B cell (primary cell): ENCODE data around the gene PLCB4. TPM values are rescaled to one million over a fixed set of nuclear protein-coding genes. Genes with fewer than 3 reads are reported as not detected.
"Not testable (repeated sequence)": the region's sequence is repeated elsewhere in the genome, so short reads cannot be mapped to it uniquely, and the experiment has no call there.

Experiments used
- ATAC-seq: fragments of 200-7000 bp; cut with Tn5 transposase; one replicate; pipeline ENCODE4 v1.10.0; 2021; ENCODE audit warnings: low read depth, mild to moderate bottlenecking, moderate number of reproducible peaks, moderate library complexity
- CTCF ChIA-PET: fragments of 350-600 bp; sonication (Branson Sonifier 250); formaldehyde crosslinking; loops from one replicate; lab custom pipeline; 2021; ENCODE audit warnings: antibody characterized with exemption, inconsistent platforms; lab: Charles Lee
- POLR2A ChIA-PET: fragments of 350-600 bp; sonication (Branson Sonifier 250); formaldehyde crosslinking; loops from one replicate; lab custom pipeline; 2021; ENCODE audit warnings: antibody characterized with exemption; lab: Charles Lee
- DNase-seq: peaks from one replicate; pipeline ENCODE4 v3.0.0; 2013
- H2AFZ ChIP-seq: 2 replicates; pipeline ENCODE4 v1.6.1; 2012; ENCODE audit warnings: mild to moderate bottlenecking, low read depth, low read length; ENCODE audit not compliant: insufficient read depth, poor library complexity, severe bottlenecking
- H3K27ac ChIP-seq, 2 donors: 1 replicate in 1 of 2; 2 replicates in 1 of 2; pipeline ENCODE4 v1.5.1; 2012 to 2013; ENCODE audit warnings: low read length in 2 of 2, mild to moderate bottlenecking in 2 of 2, moderate library complexity in 1 of 2
- H3K27me3 ChIP-seq, 4 experiments: fragments of 200-600 bp in 1 of 4; sonication (generic) in 1 of 4; replicated peaks in 1 of 4; 1 replicate in 2 of 4; 2 replicates in 2 of 4; pipeline versions ENCODE4 v1.6.1 to v1.7.0; 2013 to 2016; ENCODE audit warnings: low read length in 3 of 4, mild to moderate bottlenecking in 2 of 4, mixed read lengths in 1 of 4, moderate library complexity in 1 of 4; ENCODE audit not compliant: insufficient read depth in 4 of 4, control insufficient read depth in 3 of 4; ENCODE audit errors: control extremely low read depth in 1 of 4
- H3K36me3 ChIP-seq, 2 experiments: replicated peaks in 1 of 2; 1 replicate in 1 of 2; 2 replicates in 1 of 2; pipeline versions ENCODE4 v1.6.1 to v1.7.1; 2013; ENCODE audit warnings: low read length in 1 of 2; ENCODE audit not compliant: insufficient read depth in 2 of 2, control insufficient read depth in 1 of 2; ENCODE audit errors: control extremely low read depth in 1 of 2, extremely low read depth in 1 of 2
- H3K4me1 ChIP-seq, 2 donors: fragments of 200-600 bp in 1 of 2; sonication (generic) in 1 of 2; 1 replicate in 1 of 2; 2 replicates in 1 of 2; pipeline versions ENCODE4 v1.5.1 to v1.6.1; 2013 to 2017; ENCODE audit warnings: low read length in 2 of 2; ENCODE audit not compliant: control insufficient read depth in 2 of 2, insufficient read depth in 2 of 2
- H3K4me2 ChIP-seq: replicated peaks from 2 replicates; pipeline ENCODE3; 2012; ENCODE audit warnings: mild to moderate bottlenecking, low read depth, low read length; ENCODE audit not compliant: poor library complexity, severe bottlenecking
- H3K4me3 ChIP-seq, 5 experiments: fragments of 200-600 bp in 1 of 5; sonication (generic) in 1 of 5; 1 replicate in 3 of 5; 2 replicates in 2 of 5; pipeline versions ENCODE4 v1.5.1 to v1.7.0; 2011 to 2016; ENCODE audit warnings: low read length in 4 of 5, mild to moderate bottlenecking in 4 of 5, low read depth in 2 of 5, control low read depth in 1 of 5, moderate library complexity in 1 of 5; ENCODE audit not compliant: insufficient read depth in 1 of 5; ENCODE audit errors: control extremely low read depth in 1 of 5, extremely low read depth in 1 of 5
- H3K79me2 ChIP-seq: fragments of 200-600 bp; sonication (generic); one replicate; pipeline ENCODE4 v1.6.0; 2016; ENCODE audit warnings: low read length; ENCODE audit not compliant: control insufficient read depth, insufficient read depth
- H3K9ac ChIP-seq: fragments of 200-600 bp; sonication (generic); 2 replicates; pipeline ENCODE4 v1.6.1; 2017; ENCODE audit warnings: mild to moderate bottlenecking, low read length, moderate library complexity
- H3K9me3 ChIP-seq, 3 donors: one replicate each; pipeline versions ENCODE4 v1.6.1 to v1.7.1; 2013; ENCODE audit warnings: low read length in 2 of 3; ENCODE audit not compliant: control insufficient read depth in 2 of 3, insufficient read depth in 1 of 3; ENCODE audit errors: control extremely low read depth in 1 of 3
- H4K20me1 ChIP-seq: 2 replicates; pipeline ENCODE4 v1.6.0; 2012; ENCODE audit warnings: mild to moderate bottlenecking, low read length; ENCODE audit not compliant: insufficient read depth, control insufficient read depth, poor library complexity, severe bottlenecking
- H3K27ac Mint-ChIP-seq: one replicate; pipeline ENCODE4 v1.8.0; 2021; ENCODE audit warnings: mixed read lengths
- H3K27me3 Mint-ChIP-seq: one replicate; pipeline ENCODE4 v1.8.0; 2021; ENCODE audit warnings: mixed read lengths
- H3K4me1 Mint-ChIP-seq: one replicate; pipeline ENCODE4 v1.8.0; 2021; ENCODE audit warnings: mixed read lengths
- H3K4me3 Mint-ChIP-seq: one replicate; pipeline ENCODE4 v1.8.0; 2021; ENCODE audit warnings: mixed read lengths
- H3K9me3 Mint-ChIP-seq: one replicate; pipeline ENCODE4 v1.8.0; 2022; ENCODE audit warnings: mixed read lengths; ENCODE audit not compliant: insufficient read depth
- EZH2 ChIP-seq: IDR thresholded peaks from 2 replicates; pipeline ENCODE4 v1.6.1; 2012; ENCODE audit warnings: borderline replicate concordance, low read depth, mild to moderate bottlenecking, moderate library complexity, low read length; ENCODE audit not compliant: insufficient read depth, poor library complexity, severe bottlenecking
- WGBS: methylation state at CpG from one replicate; pipeline ENCODE4 v1.1.5; 2013; ENCODE audit warnings: missing lambda C conversion rate; ENCODE audit not compliant: insufficient coverage; 5-methylcytosine and 5-hydroxymethylcytosine counted together
- intact Hi-C: fragments of 100-400 bp; cut with micrococcal nuclease; formaldehyde crosslinking; loops from one replicate; pipeline ENCODE4 v1.10.0; 2022
- polyA plus RNA-seq: library from polyadenylated mRNA; depleted of rRNA; stranded (reverse); fragments of >200 nt; gene quantifications from 2 replicates; pipeline ENCODE4 v1.2.3, GENCODE V29; 2012
- total RNA-seq, 2 donors: library from RNA; stranded (reverse); fragments of 120-200 nt in 1 of 2; gene quantifications; 1 replicate in 1 of 2; 2 replicates in 1 of 2; pipeline versions ENCODE4 v1.2.3 to v1.2.4, GENCODE V29; 2013 to 2022

The PLCB4 gene
- total and polyA plus RNA-seq, 2 donors (not counting 1 experiment from before 2014, with no cell fraction given), result not detected

- no peak overlapping the region for H3K9ac ChIP-seq
- H3K79me2 ChIP-seq, result no peaks in the 10 kb centered on the region
- H3K27ac Mint-ChIP-seq, result no peak overlapping the region
- no peaks in the 10 kb centered on the region for H3K36me3 ChIP-seq
- H2AFZ ChIP-seq, result no peak overlapping the region
- intact Hi-C loops, result no loop called here
- no peaks in the 10 kb centered on the region for H3K27me3 ChIP-seq
- no peaks in the 10 kb centered on the region for H3K27me3 Mint-ChIP-seq
- no peak for TF ChIP-seq EZH2
- CTCF ChIA-PET, result no interaction called here
- H3K27ac ChIP-seq, result no peak overlapping the region
- H3K4me1 ChIP-seq, result no peaks in the 10 kb centered on the region
- H3K4me3 ChIP-seq, result no peak overlapping the region
- no peaks in the 10 kb centered on the region for H4K20me1 ChIP-seq
- no peaks in the 10 kb centered on the region for H3K4me1 Mint-ChIP-seq
- no peak for DNase-seq
- POLR2A ChIA-PET, result no interaction called here
- H3K4me3 Mint-ChIP-seq, result no peak overlapping the region
- peaks cover 6% of the 10 kb centered on the region for H3K9me3 Mint-ChIP-seq
- peaks cover 0 to 6% (median 0%) of the 10 kb centered on the region in 3 donors for H3K9me3 ChIP-seq
- 100% methylated on average over 2 of the region's 3 CpGs for WGBS
- ATAC-seq, result no peak
- H3K4me2 ChIP-seq, result no peak overlapping the region
Observed at GRCh38 chr20:9150679-9151078, 81.8 kb downstream of the PLCB4 start.

- H3K9me3 ChIP-seq, intact Hi-C loops, POLR2A ChIA-PET, H3K4me1 ChIP-seq, H3K4me2 ChIP-seq, H3K79me2 ChIP-seq, CTCF ChIA-PET, H3K9me3 Mint-ChIP-seq, H3K27ac ChIP-seq, DNase-seq, H4K20me1 ChIP-seq, H3K27me3 Mint-ChIP-seq, H3K27ac Mint-ChIP-seq, H3K9ac ChIP-seq, H3K27me3 ChIP-seq, H2AFZ ChIP-seq, ATAC-seq, H3K36me3 ChIP-seq, H3K4me3 Mint-ChIP-seq, H3K4me1 Mint-ChIP-seq, H3K4me3 ChIP-seq: not testable (repeated sequence)
- 62% methylated on average over 1 of the region's 1 CpG for WGBS
Observed at GRCh38 chr20:9152139-9152538, 83.3 kb downstream of the PLCB4 start.
